Subcutaneous abdominal adipose tissue (tissue), 5 donors: ENCODE measurements around the gene ARL15.
"Not testable (repeated sequence)": the region's sequence is repeated elsewhere in the genome, so short reads cannot be mapped to it uniquely, and the experiment has no call there.

Source experiments
- H3K27ac ChIP-seq: one replicate; pipeline ENCODE4 v1.7.0; 2013; ENCODE audit warnings: low read depth, mild to moderate bottlenecking, inconsistent platforms, low read length, moderate library complexity
- H3K27me3 ChIP-seq, 5 donors: one replicate each; pipeline ENCODE4 v1.7.0; 2013; ENCODE audit warnings: low read length in 5 of 5, inconsistent platforms in 1 of 5; ENCODE audit not compliant: control insufficient read depth in 5 of 5, insufficient read depth in 4 of 5
- H3K36me3 ChIP-seq, 5 donors: one replicate each; pipeline ENCODE4 v1.7.0; 2013; ENCODE audit warnings: low read length in 5 of 5; ENCODE audit not compliant: control insufficient read depth in 5 of 5, insufficient read depth in 5 of 5
- H3K4me1 ChIP-seq, 5 donors: one replicate each; pipeline ENCODE4 v1.7.0; 2013; ENCODE audit warnings: low read length in 5 of 5, mild to moderate bottlenecking in 3 of 5, moderate library complexity in 1 of 5; ENCODE audit not compliant: control insufficient read depth in 5 of 5, insufficient read depth in 5 of 5
- H3K4me3 ChIP-seq, 5 donors: one replicate each; pipeline ENCODE4 v1.7.0; 2013; ENCODE audit warnings: low read length in 5 of 5, low read depth in 1 of 5
- H3K9ac ChIP-seq, 5 donors: one replicate each; pipeline ENCODE4 v1.7.0; 2013; ENCODE audit warnings: low read length in 5 of 5, mild to moderate bottlenecking in 4 of 5, moderate library complexity in 3 of 5
- H3K9me3 ChIP-seq, 5 donors: one replicate each; pipeline ENCODE4 v1.7.0; 2013; ENCODE audit warnings: low read length in 5 of 5; ENCODE audit not compliant: control insufficient read depth in 5 of 5
- donor health status: healthy.
- donor health status: healthy.
- donor health status: healthy.
- donor health status: healthy.
- donor health status: healthy.

The ARL15 gene

DNA sequence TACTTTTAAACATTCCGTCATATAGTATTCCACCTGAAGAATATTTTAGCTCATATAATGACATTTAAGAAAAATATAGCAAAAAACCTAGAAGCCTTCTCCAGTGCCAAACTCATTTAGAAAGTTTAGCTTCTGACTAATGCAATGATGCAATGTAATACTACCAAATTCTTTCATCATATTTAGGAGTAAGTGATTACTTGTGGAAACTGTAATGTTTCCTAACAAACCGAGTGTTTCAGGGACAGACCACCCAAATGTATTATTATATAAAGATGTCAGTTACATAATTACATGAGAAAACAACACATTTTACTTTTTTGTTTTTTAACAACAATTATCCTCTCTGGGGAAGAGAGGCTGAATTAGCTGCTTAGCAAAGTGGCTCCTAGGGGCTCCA lies 316.2 kb downstream of the ARL15 start:
- Histone ChIP-seq H3K27ac (no peak overlapping the region), H3K4me1 (no peaks in the 10 kb centered on the region), H3K4me3 (no peak overlapping the region), H3K36me3 (no peaks in the 10 kb centered on the region), H3K9ac (no peak overlapping the region), H3K27me3 (no peaks in the 10 kb centered on the region), H3K9me3 (no peaks in the 10 kb centered on the region)

DNA sequence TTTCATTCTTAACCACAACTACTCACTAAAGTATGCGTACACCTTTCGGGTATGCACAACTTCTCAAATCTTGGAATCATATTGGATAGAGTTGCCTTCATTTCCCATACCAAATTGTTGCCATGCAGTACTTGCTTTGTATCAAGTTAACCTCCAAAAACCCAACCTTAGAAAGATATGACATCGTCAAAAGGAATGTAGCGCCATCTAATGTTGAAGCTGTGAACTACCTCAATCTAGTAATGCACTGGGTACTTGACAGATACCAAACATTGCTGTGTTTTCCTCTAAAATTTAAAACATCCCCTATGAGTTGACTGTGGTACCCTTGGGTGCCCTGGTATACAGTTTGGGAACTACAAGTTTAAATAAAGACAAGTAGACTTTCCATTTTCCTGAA lies 318.4 kb downstream of the ARL15 start:
- Histone ChIP-seq H3K4me1 (no peaks in the 10 kb centered on the region), H3K4me3 (no peak overlapping the region)

DNA sequence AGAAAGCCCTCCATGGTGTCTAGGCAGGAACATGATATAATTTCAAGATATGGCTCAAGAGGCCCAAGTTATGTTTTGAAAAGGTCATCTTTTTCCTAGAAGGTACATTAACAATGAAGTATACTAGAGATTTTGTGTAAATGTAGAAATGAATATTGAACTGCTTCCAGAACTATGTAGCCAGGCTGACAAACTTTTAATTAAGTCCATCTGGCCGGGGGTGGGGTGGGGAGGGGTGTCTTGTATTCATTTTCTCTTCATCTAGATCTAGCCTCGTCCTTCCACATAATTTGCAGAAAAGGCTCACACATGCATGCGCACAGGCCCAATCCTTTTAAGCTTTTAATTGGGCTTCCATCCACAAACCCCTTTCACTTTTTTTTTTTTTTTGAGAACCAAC lies 323.3 kb downstream of the ARL15 start:
- Histone ChIP-seq H3K4me1 (no peaks in the 10 kb centered on the region), H3K9ac (no peak overlapping the region), H3K4me3 (no peak overlapping the region), H3K9me3 (no peaks in the 10 kb centered on the region), H3K36me3 (no peaks in the 10 kb centered on the region), H3K27me3 (no peaks in the 10 kb centered on the region), H3K27ac (no peak overlapping the region)

More for the DNA sequence above, 318.4 kb downstream of the ARL15 start:
- Histone ChIP-seq H3K9ac (no peak overlapping the region), H3K36me3 (no peaks in the 10 kb centered on the region), H3K9me3 (no peaks in the 10 kb centered on the region), H3K27ac (no peak overlapping the region), H3K27me3 (no peaks in the 10 kb centered on the region)

DNA sequence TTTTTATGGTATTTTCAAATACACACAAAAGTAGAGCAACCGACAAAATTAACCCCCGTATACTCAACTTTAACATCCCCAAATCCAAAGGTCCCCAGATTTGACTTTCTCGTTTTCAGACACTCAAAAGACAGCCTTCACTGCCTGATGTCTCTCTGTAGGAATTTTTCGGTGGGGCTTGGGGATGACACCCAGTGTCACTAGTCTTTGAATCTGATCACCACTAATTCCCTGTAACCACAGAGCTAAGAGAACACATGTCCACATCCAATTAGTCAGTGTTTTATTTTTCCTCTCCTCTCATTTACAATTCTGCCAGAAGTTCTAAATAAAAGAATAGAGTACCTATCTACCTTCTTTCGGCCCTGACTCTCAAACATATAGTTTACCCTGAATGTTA lies 324.6 kb downstream of the ARL15 start:
- H3K4me1 ChIP-seq, result no peaks in the 10 kb centered on the region
- H3K27me3 ChIP-seq, result no peaks in the 10 kb centered on the region

DNA sequence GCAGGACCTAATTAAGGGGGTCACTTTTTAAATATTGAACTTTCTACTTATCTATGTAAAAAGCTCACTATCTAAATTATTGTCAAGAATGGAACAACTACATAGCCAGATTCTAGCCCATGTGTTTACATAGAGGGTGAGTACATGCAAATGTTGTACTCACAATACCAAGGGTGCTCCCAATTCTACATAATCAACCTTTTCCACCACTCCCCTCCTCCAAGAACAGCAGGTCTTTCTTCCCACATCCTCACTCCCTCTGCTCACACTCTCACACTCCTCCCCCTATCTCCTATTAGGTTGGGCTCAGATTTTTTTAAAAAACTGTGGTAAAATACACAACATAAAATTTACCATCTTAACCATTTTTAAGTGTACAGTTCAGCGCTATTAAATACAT lies 325.4 kb downstream of the ARL15 start:
- peaks cover 0 to 2% (median 0%) of the 10 kb centered on the region in 5 donors for H3K9me3 ChIP-seq

More for the DNA sequence above, 324.6 kb downstream of the ARL15 start:
- Histone ChIP-seq H3K9me3 (no peaks in the 10 kb centered on the region), H3K27ac (no peak overlapping the region), H3K36me3 (no peaks in the 10 kb centered on the region), H3K9ac (no peak overlapping the region), H3K4me3 (no peak overlapping the region)

DNA sequence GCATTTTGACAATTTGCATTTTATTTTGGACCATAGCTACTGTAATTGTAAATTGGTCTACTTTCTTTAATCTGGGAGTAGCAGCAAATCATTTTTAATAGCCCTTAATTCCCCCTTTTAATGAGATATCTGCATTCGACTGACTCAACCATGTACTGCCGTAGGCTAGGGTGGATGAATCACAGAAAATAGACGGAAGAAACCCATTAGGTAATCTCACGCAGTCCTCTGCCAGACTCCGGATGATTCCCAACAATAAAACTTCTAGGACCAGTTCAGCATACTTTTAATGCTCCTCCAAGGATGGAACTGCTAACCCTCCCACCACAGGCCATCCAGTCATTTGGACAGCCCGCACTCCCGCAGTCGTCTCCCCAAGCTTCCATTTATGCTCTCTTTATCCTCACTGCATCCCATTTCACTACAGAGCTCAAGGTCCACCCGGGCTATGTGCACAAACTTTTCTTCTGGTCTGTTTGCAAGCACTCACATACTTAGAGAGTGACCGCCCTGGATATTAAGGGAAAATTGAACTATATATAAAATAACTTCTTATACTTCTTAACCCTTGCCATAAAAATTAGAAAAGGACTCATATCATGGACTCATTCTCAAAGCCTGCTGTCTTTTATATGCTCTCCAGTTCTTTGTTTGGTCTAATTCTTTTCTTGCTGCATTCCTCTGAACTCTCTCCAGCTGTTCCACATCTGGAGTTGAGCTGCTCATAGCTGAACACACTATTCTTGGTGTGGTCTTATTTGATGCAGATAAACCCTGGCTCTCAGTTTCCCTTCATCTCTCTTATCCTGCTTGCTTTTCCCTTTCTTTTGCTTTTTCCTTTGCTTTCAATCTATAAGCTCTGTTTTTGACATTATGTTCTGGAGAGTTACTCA lies 326.6 kb downstream of the ARL15 start:
- H3K9ac ChIP-seq, result no peak overlapping the region
- H3K27me3 ChIP-seq, result no peaks in the 10 kb centered on the region
- H3K4me3 ChIP-seq, result no peak overlapping the region
- no peak overlapping the region for H3K27ac ChIP-seq
- H3K9me3 ChIP-seq, result peaks cover 0 to 2% (median 0%) of the 10 kb centered on the region in 5 donors
- no peaks in the 10 kb centered on the region for H3K4me1 ChIP-seq
- H3K36me3 ChIP-seq, result no peaks in the 10 kb centered on the region

More for the DNA sequence above, 325.4 kb downstream of the ARL15 start:
- Histone ChIP-seq H3K27ac (no peak overlapping the region), H3K4me3 (no peak overlapping the region), H3K27me3 (no peaks in the 10 kb centered on the region), H3K4me1 (no peaks in the 10 kb centered on the region), H3K36me3 (no peaks in the 10 kb centered on the region), H3K9ac (no peak overlapping the region)

DNA sequence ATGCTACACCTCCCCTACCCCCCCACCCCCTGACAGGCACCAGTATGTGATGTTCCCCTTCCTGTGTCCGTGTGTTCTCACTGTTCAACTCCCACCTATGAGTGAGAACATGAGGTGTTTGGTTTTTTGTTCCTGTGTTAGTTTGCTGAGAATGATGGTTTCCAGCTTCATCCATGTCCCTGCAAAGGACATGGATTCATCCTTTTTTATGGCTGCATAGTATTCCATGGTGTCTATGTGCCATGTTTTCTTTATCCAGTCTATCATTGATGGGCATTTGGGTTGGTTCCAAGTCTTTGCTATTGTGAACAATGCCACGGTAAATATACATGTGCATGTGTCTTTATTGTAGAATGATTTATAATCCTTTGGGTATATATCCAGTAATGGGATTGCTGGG lies 328.1 kb downstream of the ARL15 start:
- not testable (repeated sequence) for H3K4me1 ChIP-seq, H3K9me3 ChIP-seq, H3K27ac ChIP-seq, H3K4me3 ChIP-seq, H3K36me3 ChIP-seq, H3K27me3 ChIP-seq, H3K9ac ChIP-seq

DNA sequence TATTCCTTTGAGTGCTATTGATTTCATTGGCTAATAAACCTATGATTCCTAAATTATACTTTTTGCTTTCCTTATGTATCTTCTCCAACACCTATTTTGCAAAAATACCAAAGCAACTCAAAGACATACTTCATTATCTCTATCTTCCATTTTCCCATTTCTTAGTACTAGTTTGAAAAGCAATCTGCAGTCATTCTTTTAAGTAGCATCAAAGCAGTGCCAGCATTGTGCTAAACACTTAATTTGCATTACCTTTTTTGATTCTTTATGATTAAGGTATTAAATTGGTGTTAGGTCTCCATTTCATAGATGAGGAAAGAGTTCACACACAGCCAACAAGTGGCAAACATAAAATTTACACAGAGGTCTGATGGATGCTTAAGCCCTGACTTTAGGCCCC lies 330.3 kb downstream of the ARL15 start:
- H3K36me3 ChIP-seq, result no peaks in the 10 kb centered on the region
- no peaks in the 10 kb centered on the region for H3K27me3 ChIP-seq
- H3K27ac ChIP-seq, result no peak overlapping the region
- no peaks in the 10 kb centered on the region for H3K4me1 ChIP-seq
- no peak overlapping the region for H3K9ac ChIP-seq
- H3K4me3 ChIP-seq, result no peak overlapping the region
- peaks cover 0 to 2% (median 0%) of the 10 kb centered on the region in 5 donors for H3K9me3 ChIP-seq

DNA sequence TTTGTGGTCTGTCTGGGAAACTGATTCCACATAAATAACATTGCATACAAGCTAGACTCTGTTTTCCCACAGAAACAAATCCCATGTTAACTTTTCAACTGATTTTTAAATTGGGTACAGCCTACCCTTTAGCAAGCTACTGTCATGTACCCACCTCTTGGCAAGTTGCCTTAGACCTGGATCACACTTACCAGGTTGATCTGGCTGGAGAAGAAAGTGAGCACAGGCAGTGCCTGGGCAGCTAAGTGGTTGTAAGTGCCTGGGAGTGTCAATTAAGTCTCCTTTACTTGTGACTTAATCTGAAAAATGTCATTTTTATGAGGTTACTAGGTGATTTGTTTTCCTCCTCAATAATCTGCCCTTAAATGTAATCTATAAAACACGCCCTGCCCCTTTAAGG lies 336.4 kb downstream of the ARL15 start:
- Histone ChIP-seq H3K36me3 (no peaks in the 10 kb centered on the region), H3K27me3 (no peaks in the 10 kb centered on the region), H3K4me3 (no peak overlapping the region), H3K27ac (no peak overlapping the region), H3K9me3 (no peaks in the 10 kb centered on the region), H3K9ac (no peak overlapping the region), H3K4me1 (peaks cover 0 to 4% (median 0%) of the 10 kb centered on the region in 5 donors)

DNA sequence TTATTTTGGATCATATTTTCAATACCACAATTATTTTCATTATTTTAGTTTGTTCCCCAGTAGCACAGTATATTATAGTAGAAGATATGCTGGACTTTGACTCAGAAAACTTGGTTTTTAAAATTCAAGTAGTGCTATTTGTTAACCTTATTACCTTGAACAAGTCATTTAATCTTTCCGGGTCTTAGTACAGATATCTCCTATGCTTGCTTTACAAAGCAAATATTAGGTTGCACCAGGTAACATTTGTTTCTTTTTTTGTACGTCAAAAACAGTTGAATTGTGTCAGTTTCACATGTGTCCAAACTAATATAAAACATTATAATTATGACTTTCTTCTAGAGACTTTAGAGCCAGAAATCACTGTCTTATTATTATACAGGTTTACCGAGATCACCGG lies 338.1 kb downstream of the ARL15 start:
- H3K9me3 ChIP-seq, result no peaks in the 10 kb centered on the region
- no peak overlapping the region for H3K4me3 ChIP-seq
- H3K27ac ChIP-seq, result no peak overlapping the region
- H3K4me1 ChIP-seq, result peaks cover 0 to 4% (median 0%) of the 10 kb centered on the region in 5 donors
- H3K36me3 ChIP-seq, result no peaks in the 10 kb centered on the region
- H3K9ac ChIP-seq, result no peak overlapping the region
- H3K27me3 ChIP-seq, result no peaks in the 10 kb centered on the region
